Right cardiac atrium (tissue), 5 donors: ENCODE measurements around the gene ZNF764. TPM values are rescaled to one million over a fixed set of nuclear protein-coding genes. Genes with fewer than 3 reads are reported as not detected.

Experiments
- ATAC-seq, 2 donors: fragments of 200-7000 bp; cut with Tn5 transposase; one replicate each; pipeline versions ENCODE4 v1.8.0 to v1.9.1; 2020; ENCODE audit warnings: moderate library complexity in 2 of 2, mild to moderate bottlenecking in 1 of 2
- DNase-seq, 3 donors: peaks; one replicate each; pipeline ENCODE4 v3.0.0-alpha.2; 2020
- H3K27ac ChIP-seq: one replicate; pipeline ENCODE4 v1.5.1; 2013; ENCODE audit warnings: mild to moderate bottlenecking, low read length, control low read depth, moderate library complexity
- H3K27me3 ChIP-seq: one replicate; pipeline ENCODE4 v1.6.1; 2013; ENCODE audit not compliant: control insufficient read depth, insufficient read depth
- H3K4me1 ChIP-seq: one replicate; pipeline ENCODE4 v1.6.1; 2013; ENCODE audit warnings: low read length; ENCODE audit not compliant: control insufficient read depth, insufficient read depth
- H3K4me3 ChIP-seq: one replicate; pipeline ENCODE4 v1.5.1; 2013; ENCODE audit warnings: low read length, control low read depth
- H3K9me3 ChIP-seq: one replicate; pipeline ENCODE4 v1.6.1; 2013; ENCODE audit warnings: low read length; ENCODE audit not compliant: control insufficient read depth
- WGBS: extraction: QIAGEN DNeasy Blood & Tissue Kit; methylation state at CpG from one replicate; pipeline ENCODE4 v1.1.7; 2013; 5-methylcytosine and 5-hydroxymethylcytosine counted together
- intact Hi-C, 4 donors: fragments of 100-400 bp; cut with DNase I; formaldehyde crosslinking; loops; one replicate each; pipeline versions ENCODE4 v1.11.0 to v1.14.0; 2022 to 2023
- long read RNA-seq, 4 donors: library from polyadenylated mRNA; unstranded; transcript quantifications; one replicate each; pipeline ENCODE4 v2.0.0, GENCODE V29; 2020 to 2021
- polyA plus RNA-seq: library from polyadenylated mRNA; stranded (reverse); fragments of 200-250 nt; gene quantifications from one replicate; pipeline ENCODE4 v1.2.3, GENCODE V29; 2013
- total RNA-seq, 4 donors: library from RNA; stranded (reverse); fragmentation: NEBNext Ultra II Directional; extraction: Animal tissue kit (Norgen Biotek cat#: 25700); gene quantifications; one replicate each; pipeline ENCODE4 v1.2.1, GENCODE V29; 2021
- donor health status: healthy with polysubstance abuse.
- donor health status: DM: no; HTN: yes; CAD: no.
- donor health status: DM: no; HTN: no; CAD: no.
- donor health status: DM: no; HTN: yes; CAD: no; lungs with severe emphysema.
- donor health status: DM: yes; HTN: yes; CAD: no.

ZNF764 gene
- total RNA-seq (10 to 100 TPM in 3 of 4 donors, 1 to 10 TPM in 1; 9.6 to 12.5 (median 12.3) TPM), polyA plus RNA-seq (7.0 TPM)
- long read RNA-seq, donor 1, transcript ZNF764-202 (3 exons, 2,970 nt): minor isoform, 6 of 17 reads
- long read RNA-seq, donor 1, transcript ZNF764-203 (2 exons, 949 nt): major isoform, 8 of 17 reads
- long read RNA-seq, donor 1, partial matches to known transcripts: 0 of 17 reads
- long read RNA-seq, donor 1, other reads (novel, unspliced or antisense): 1 of 17 reads
- long read RNA-seq, donor 2, transcript ZNF764-202 (3 exons, 2,970 nt): major isoform, 6 of 12 reads
- long read RNA-seq, donor 2, partial matches to known transcripts: 0 of 12 reads
- long read RNA-seq, donor 2, other reads (novel, unspliced or antisense): 3 of 12 reads
- long read RNA-seq, donor 3, transcript ZNF764-202 (3 exons, 2,970 nt): minor isoform, 5 of 25 reads
- long read RNA-seq, donor 3, transcript ZNF764-203 (2 exons, 949 nt): major isoform, 13 of 25 reads
- long read RNA-seq, donor 3, partial matches to known transcripts: 3 of 25 reads
- long read RNA-seq, donor 3, other reads (novel, unspliced or antisense): 0 of 25 reads
- long read RNA-seq, donor 4, partial matches to known transcripts: 1 of 6 reads
- long read RNA-seq, donor 4, other reads (novel, unspliced or antisense): 0 of 6 reads

DNA sequence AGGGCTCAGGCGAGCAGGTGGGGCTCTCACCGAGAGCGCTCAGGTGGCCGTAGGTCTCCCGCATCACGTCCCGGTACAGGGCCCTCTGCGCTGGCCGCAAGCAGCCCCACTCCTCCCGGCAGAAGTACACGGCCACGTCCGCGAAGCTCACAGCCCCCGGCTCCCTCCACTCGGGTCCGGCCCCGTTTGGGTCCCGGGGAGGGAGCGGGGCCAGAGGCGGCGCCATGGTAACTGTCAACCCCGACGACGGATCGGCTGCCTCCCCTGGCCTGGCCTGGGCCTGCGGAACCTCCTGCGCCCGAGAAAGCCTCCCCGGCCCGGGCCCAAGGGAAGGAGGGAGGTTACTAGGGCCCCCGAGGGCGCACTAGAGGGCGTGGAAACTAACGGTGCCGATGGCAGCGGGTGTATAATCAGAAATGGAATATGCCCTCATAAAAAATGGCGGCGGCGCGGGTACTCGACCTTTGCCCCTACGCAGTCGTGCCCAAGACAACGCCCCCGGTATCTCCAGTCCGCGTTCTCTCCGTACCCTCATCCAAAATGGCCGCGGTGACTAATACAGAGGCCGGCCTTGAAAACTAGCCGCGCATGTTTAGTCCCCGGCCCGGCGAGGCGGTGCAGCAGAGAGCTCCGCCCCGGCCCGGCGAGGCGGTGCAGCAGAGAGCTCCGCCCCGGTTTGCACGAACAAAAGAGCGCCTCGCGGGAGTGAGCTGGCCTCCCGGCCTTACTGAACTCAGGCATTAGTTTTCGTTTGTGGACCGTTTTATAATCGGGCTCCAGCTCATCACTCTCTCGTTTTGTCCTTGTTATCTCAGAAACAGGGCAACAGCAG is at the start of gene ZNF764:
TSS of gene ZNF764 (minus strand) at position 418 of the 832 bp plus-strand sequence. CDS start at position 226, 192 bp downstream.
- Histone ChIP-seq H3K27me3 (no peaks in the 10 kb centered on the region), H3K9me3 (no peaks in the 10 kb centered on the region), H3K27ac (peak within 1 kb of the TSS; percentile 94), H3K4me3 (peak within 1 kb of the TSS; percentile 68), H3K4me1 (peaks cover 7% of the 10 kb centered on the region)
- intact Hi-C loops: loop anchor here in 1 of 4 donors (1.0 kb wide), 1 partner anchor 23 kb away; no protein-coding TSS in a partner anchor
- peak; percentile 98 to 99 (median 99) for DNase-seq
- WGBS: under 1% methylated on average over 74 of the region's 74 CpGs
- ATAC-seq: peak; percentile 97

- Histone ChIP-seq H3K27ac (no peak overlapping the region), H3K9me3 (no peaks in the 10 kb centered on the region), H3K4me3 (no peak overlapping the region), H3K4me1 (no peaks in the 10 kb centered on the region), H3K27me3 (no peaks in the 10 kb centered on the region)
- DNase-seq (no peak), ATAC-seq (no peak)
- WGBS: 97% methylated on average over 3 of the region's 3 CpGs
- intact Hi-C loops: loop anchor here in 2 of 4 donors (10.0 kb wide), 2 partner anchors 161 to 171 kb away; partner anchors contain the start of genes DCTPP1 (in 1 of the 2) and SEPHS2 (in 1 of the 2)
Observed at GRCh38 chr16:30606004-30606403, 47.8 kb upstream of the ZNF764 start.

DNA sequence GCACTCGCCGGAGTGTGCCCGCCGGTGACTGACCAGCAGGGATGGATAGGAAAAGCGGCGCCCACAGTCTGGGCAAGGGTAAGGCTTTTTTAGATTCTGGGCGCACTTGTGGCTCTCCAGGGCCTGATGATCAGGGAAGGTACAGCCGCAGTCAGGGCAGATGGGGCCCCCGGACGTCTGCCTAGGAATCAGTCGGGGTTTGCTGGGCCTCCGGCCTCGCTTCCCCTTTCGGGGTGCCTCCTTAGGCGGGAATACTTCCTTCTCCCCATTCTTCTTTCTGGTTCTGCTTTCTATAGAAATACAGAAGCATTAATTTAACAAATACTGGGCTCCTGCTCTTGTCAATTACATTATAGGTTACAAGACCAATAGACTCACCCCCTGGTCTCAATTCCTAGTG is 47.0 kb upstream of the ZNF764 start:
- no peak overlapping the region for H3K4me3 ChIP-seq
- ATAC-seq (no peak), DNase-seq (peak in 1 of 3 donors; percentile 41)
- H3K27me3 ChIP-seq: no peaks in the 10 kb centered on the region
- H3K27ac ChIP-seq: no peak overlapping the region
- no peaks in the 10 kb centered on the region for H3K9me3 ChIP-seq
- no peaks in the 10 kb centered on the region for H3K4me1 ChIP-seq
- 82% methylated on average over 15 of the region's 15 CpGs for WGBS
- intact Hi-C loops: loop anchor here in 2 of 4 donors (10.0 kb wide), 2 partner anchors 160 to 170 kb away; partner anchors contain the start of genes DCTPP1 (in 1 of the 2) and SEPHS2 (in 1 of the 2)

DNA sequence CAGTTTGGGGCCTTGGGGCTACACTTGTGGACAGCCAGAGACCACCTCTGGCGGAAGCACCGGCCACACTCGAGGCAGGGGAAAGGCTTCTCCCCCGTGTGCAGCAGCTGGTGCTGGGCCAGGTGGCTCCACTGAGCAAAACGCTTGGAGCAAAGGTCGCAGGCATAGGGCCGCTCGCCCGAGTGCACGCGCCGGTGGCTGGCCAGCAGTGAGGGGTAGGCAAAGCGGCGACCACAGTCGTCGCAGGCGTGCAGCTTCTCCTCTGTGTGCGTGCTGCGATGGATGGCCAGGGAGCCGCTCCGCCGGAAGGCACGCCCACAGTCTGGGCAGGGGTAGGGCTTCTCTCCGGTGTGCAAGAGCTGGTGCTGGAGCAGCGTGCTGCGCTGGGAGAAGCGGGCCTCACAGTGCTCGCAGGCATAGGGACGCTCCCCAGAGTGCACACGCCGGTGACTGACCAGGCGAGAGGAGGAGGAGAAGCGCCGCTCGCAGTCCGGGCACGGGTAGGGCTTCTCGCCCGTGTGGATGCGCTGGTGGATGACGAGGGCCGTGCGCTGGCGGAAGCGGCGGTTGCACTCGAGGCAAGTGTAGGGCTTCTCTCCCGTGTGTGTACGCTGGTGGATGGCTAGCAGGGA is 46.3 kb upstream of the ZNF764 start:
- 92% methylated on average over 49 of the region's 49 CpGs for WGBS
- intact Hi-C loops: loop anchor here in 2 of 4 donors (10.0 kb wide), 2 partner anchors 160 to 170 kb away; partner anchors contain the start of genes DCTPP1 (in 1 of the 2) and SEPHS2 (in 1 of the 2)
- DNase-seq: no peak
- no peak for ATAC-seq
- Histone ChIP-seq H3K4me3 (no peak overlapping the region), H3K9me3 (no peaks in the 10 kb centered on the region), H3K4me1 (no peaks in the 10 kb centered on the region), H3K27ac (no peak overlapping the region), H3K27me3 (no peaks in the 10 kb centered on the region)

DNA sequence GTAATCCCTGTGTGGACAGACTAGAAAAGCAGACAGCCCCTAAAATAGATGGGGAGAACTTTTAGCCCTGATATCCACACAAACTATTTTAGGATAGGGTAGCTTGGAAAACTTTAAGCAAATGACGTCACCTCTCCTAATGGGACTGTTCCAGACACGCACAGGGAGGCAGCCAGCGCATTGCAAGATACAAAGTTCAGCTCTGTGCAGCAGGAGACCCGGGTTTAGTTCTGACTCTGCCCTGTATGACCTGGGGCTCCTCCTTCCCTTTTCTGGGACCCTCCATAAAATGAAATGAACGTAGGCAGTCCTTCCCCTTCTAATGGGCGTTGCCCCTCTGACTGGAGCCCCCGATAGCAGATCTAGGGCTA is 45.8 kb upstream of the ZNF764 start:
- Histone ChIP-seq H3K4me3 (no peak overlapping the region), H3K27ac (no peak overlapping the region), H3K4me1 (no peaks in the 10 kb centered on the region), H3K27me3 (no peaks in the 10 kb centered on the region), H3K9me3 (no peaks in the 10 kb centered on the region)
- DNase-seq (no peak), ATAC-seq (no peak)
- intact Hi-C loops: loop anchor here in 2 of 4 donors (10.0 kb wide), 2 partner anchors 159 to 169 kb away; partner anchors contain the start of genes DCTPP1 (in 1 of the 2) and SEPHS2 (in 1 of the 2)
- 85% methylated on average over 7 of the region's 7 CpGs for WGBS

DNA sequence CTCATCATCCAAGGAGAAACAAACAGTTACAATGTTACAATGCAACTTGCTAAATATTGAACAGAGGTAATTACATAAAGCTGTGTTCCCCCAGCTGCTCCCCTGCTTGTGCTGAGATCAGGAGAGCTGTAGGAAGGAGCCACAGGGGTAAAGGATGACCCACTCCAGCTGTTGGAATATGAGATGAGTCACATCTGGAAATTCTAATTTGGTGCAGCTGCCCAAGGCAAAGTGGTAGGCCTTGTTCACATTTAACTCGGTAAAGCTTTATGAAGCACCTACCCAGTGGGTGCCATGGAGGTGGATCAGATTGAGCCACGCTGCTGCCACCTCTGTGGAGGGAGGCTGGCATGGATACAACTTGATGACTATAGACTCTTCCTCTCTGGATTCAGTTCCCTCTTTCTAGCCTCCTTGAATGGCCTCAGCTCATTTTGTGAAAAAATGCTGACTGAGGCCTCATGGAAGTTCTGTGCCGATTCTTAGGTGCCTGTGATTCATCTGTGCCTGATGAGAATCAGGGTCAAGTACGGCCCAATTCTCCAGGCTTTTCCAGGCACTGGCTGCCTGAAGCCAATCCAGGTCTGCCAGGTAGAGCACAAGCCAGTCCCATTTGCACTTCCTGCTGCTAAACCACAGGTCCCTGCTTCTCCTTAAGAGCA is 44.6 kb upstream of the ZNF764 start:
- no peaks in the 10 kb centered on the region for H3K9me3 ChIP-seq
- H3K27ac ChIP-seq: no peak overlapping the region
- peak in 1 of 2 donors; percentile 32 for ATAC-seq

DNA sequence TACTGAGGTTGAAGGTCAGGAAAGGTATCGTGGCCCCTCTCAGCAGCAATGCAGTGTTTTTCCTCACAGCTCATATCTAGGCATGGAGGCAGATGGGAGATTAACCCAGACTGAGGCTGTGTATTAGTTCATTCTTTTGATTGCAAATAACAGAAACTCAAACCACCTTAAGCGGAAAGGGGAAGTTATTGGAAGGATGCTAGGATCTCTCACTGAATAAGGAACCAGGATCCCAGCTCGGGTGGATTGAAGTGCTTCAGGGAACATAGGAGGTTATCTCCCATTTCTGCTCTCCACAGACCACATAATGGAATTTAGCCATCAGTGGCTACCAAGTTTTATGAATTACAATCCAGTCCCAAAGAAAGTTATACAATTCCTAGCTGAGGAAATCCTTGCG is 43.8 kb upstream of the ZNF764 start:
- Histone ChIP-seq H3K4me3 (no peak overlapping the region), H3K9me3 (no peaks in the 10 kb centered on the region), H3K27me3 (no peaks in the 10 kb centered on the region), H3K4me1 (no peaks in the 10 kb centered on the region), H3K27ac (no peak overlapping the region)
- intact Hi-C loops: loop anchor here in 2 of 4 donors (10.0 kb wide), 2 partner anchors 157 to 167 kb away; partner anchors contain the start of genes DCTPP1 (in 1 of the 2) and SEPHS2 (in 1 of the 2)
- ATAC-seq (no peak), DNase-seq (no peak)
- WGBS: 80% methylated on average over 4 of the region's 4 CpGs

More for the DNA sequence above, 44.6 kb upstream of the ZNF764 start:
- 71% methylated on average over 4 of the region's 4 CpGs for WGBS
- Histone ChIP-seq H3K4me1 (no peaks in the 10 kb centered on the region), H3K4me3 (no peak overlapping the region), H3K27me3 (no peaks in the 10 kb centered on the region)
- no peak for DNase-seq
- intact Hi-C loops: loop anchor here in 2 of 4 donors (10.0 kb wide), 2 partner anchors 158 to 168 kb away; partner anchors contain the start of genes DCTPP1 (in 1 of the 2) and SEPHS2 (in 1 of the 2)

DNA sequence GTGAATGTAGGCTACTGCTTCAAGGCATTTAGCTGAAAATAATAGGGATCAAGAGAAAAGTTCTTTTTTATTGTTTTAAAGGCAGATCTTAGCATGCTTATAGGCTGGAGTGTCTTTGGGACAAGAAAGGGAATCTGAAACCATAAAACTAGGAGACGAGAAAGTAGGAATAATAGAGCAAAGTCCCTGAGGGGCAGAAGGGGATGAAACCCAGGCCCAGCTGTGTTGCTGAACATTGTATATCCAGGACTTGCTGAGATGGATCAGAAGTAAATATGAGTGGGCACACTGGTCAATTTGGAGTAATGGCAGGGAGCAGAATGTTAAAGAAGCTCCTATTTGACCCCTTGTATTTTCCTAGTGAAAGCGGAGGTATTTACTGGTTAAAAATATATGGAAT is 42.8 kb upstream of the ZNF764 start:
- WGBS: 96% methylated on average over 2 of the region's 2 CpGs
- H3K9me3 ChIP-seq: no peaks in the 10 kb centered on the region
- H3K4me3 ChIP-seq: no peak overlapping the region
- no peaks in the 10 kb centered on the region for H3K4me1 ChIP-seq
- no peak overlapping the region for H3K27ac ChIP-seq
- intact Hi-C loops: loop anchor here in 2 of 4 donors (10.0 kb wide), 2 partner anchors 156 to 166 kb away; partner anchors contain the start of genes DCTPP1 (in 1 of the 2) and SEPHS2 (in 1 of the 2)
- no peak for ATAC-seq
- DNase-seq: no peak
- H3K27me3 ChIP-seq: no peaks in the 10 kb centered on the region

DNA sequence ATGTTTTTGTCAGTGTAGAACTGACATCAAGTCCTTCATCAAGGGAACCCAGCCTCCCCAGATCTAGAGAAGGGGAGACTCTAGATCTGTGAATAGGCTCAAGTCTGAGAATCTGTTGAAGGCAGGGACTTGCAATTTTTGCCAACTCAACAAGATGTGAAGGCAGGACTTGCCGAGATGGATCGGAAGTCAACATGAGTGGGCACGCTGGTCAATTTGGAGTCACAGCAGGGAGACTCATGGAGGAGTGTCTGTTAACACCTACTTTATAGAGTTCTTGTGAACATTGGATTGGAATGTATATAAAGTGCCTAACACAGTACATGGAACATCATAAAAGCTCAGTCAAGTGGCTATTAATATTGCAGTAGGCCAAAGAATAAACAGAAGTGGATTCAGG is 42.0 kb upstream of the ZNF764 start:
- H3K4me1 ChIP-seq: no peaks in the 10 kb centered on the region
- no peak overlapping the region for H3K27ac ChIP-seq
- no peaks in the 10 kb centered on the region for H3K27me3 ChIP-seq
- H3K9me3 ChIP-seq: no peaks in the 10 kb centered on the region
- WGBS: 96% methylated on average over 3 of the region's 3 CpGs
- intact Hi-C loops: loop anchor here in 2 of 4 donors (10.0 kb wide), 2 partner anchors 155 to 165 kb away; partner anchors contain the start of genes DCTPP1 (in 1 of the 2) and SEPHS2 (in 1 of the 2)
- no peak overlapping the region for H3K4me3 ChIP-seq
- DNase-seq (no peak), ATAC-seq (no peak)
